ENCODE data around the gene FADS2. TPM values are rescaled to one million over a fixed set of nuclear protein-coding genes. Genes with fewer than 3 reads are reported as not detected.

The FADS2 gene
- polyA plus RNA-seq, 1 donor from 2014 or later, result 145 TPM

DNA sequence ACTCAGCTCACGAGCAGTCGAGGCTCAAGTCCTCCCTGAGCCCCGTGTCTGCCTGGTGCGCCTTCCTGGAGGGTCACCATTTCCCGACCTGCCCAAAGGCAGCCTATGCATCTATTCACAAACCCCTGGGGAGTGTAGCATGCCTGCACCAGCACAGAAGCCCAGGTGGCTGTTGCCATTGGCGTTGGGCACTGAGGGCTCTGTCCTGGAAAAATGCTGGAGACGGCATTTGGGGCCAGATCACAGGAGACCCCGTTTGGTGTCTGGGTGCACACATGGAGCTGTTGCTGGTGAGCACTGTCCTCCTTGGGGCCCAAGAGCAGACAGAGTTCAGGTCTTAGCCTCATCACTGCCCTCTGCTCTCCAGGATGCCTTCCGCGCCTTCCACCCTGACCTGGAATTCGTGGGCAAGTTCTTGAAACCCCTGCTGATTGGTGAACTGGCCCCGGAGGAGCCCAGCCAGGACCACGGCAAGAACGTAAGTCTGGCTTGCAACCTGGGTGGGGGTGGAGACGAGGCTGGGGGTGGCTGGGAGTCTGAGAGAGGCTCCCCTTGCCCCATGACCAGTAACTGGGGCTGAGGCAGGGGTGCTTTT, 9.4 kb downstream of the FADS2 start:
- peaks cover 4% of the 10 kb centered on the region for H4K20me1 ChIP-seq (ENCODE audit: insufficient read depth)
- H3K4me2 ChIP-seq (ENCODE audit: low read length), result no peak overlapping the region
- H3K79me2 ChIP-seq (replicated peaks; ENCODE audit: insufficient read depth, low read length), result peaks cover 56% of the 10 kb centered on the region
- no peak overlapping the region for H3K4me3 ChIP-seq (ENCODE audit: low read length)
- H3K9me2 ChIP-seq (ENCODE audit: insufficient read depth, low read length), result no peaks in the 10 kb centered on the region
- peaks cover 20% of the 10 kb centered on the region for H3K36me3 ChIP-seq (ENCODE audit: insufficient read depth, low read length)
- TF ChIP-seq EZH2 (IDR thresholded peaks at IDR 0.05; ENCODE audit: borderline replicate concordance, insufficient read depth, low read length, poor library complexity, severe bottlenecking), result no peak
- no peak for TF ChIP-seq SMC3 (conservative IDR thresholded peaks at IDR 0.05; ENCODE audit: poor library complexity)
- TF ChIP-seq POLR2AphosphoS5 (IDR thresholded peaks at IDR 0.05), result no peak
- no peak for TF ChIP-seq RAD21 (conservative IDR thresholded peaks at IDR 0.05)
- no peak for TF ChIP-seq EP300 (conservative IDR thresholded peaks at IDR 0.05; ENCODE audit: poor library complexity, severe bottlenecking)
- no peak for TF ChIP-seq TAF1 (IDR thresholded peaks at IDR 0.05; ENCODE audit: low read depth)
- TF ChIP-seq, protein P1, sequence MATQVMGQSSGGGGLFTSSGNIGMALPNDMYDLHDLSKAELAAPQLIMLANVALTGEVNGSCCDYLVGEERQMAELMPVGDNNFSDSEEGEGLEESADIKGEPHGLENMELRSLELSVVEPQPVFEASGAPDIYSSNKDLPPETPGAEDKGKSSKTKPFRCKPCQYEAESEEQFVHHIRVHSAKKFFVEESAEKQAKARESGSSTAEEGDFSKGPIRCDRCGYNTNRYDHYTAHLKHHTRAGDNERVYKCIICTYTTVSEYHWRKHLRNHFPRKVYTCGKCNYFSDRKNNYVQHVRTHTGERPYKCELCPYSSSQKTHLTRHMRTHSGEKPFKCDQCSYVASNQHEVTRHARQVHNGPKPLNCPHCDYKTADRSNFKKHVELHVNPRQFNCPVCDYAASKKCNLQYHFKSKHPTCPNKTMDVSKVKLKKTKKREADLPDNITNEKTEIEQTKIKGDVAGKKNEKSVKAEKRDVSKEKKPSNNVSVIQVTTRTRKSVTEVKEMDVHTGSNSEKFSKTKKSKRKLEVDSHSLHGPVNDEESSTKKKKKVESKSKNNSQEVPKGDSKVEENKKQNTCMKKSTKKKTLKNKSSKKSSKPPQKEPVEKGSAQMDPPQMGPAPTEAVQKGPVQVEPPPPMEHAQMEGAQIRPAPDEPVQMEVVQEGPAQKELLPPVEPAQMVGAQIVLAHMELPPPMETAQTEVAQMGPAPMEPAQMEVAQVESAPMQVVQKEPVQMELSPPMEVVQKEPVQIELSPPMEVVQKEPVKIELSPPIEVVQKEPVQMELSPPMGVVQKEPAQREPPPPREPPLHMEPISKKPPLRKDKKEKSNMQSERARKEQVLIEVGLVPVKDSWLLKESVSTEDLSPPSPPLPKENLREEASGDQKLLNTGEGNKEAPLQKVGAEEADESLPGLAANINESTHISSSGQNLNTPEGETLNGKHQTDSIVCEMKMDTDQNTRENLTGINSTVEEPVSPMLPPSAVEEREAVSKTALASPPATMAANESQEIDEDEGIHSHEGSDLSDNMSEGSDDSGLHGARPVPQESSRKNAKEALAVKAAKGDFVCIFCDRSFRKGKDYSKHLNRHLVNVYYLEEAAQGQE (IDR thresholded peaks at IDR 0.05; ENCODE audit: borderline replicate concordance), result no peak
- TF ChIP-seq, protein P2, sequence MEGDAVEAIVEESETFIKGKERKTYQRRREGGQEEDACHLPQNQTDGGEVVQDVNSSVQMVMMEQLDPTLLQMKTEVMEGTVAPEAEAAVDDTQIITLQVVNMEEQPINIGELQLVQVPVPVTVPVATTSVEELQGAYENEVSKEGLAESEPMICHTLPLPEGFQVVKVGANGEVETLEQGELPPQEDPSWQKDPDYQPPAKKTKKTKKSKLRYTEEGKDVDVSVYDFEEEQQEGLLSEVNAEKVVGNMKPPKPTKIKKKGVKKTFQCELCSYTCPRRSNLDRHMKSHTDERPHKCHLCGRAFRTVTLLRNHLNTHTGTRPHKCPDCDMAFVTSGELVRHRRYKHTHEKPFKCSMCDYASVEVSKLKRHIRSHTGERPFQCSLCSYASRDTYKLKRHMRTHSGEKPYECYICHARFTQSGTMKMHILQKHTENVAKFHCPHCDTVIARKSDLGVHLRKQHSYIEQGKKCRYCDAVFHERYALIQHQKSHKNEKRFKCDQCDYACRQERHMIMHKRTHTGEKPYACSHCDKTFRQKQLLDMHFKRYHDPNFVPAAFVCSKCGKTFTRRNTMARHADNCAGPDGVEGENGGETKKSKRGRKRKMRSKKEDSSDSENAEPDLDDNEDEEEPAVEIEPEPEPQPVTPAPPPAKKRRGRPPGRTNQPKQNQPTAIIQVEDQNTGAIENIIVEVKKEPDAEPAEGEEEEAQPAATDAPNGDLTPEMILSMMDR (IDR thresholded peaks at IDR 0.05; ENCODE audit: poor library complexity, severe bottlenecking), result no peak
- TF ChIP-seq MXI1 (conservative IDR thresholded peaks at IDR 0.05; ENCODE audit: poor library complexity, severe bottlenecking), result no peak
- H3K9ac ChIP-seq (ENCODE audit: low read length), result no peak overlapping the region
- H3K27me3 ChIP-seq (ENCODE audit: insufficient read depth, low read depth, low read length), result no peaks in the 10 kb centered on the region
- no peak overlapping the region for H3K27ac ChIP-seq (ENCODE audit: low read length)
- H3K9me3 ChIP-seq (ENCODE audit: low read length), result no peaks in the 10 kb centered on the region
- no peaks in the 10 kb centered on the region for H3F3A ChIP-seq (ENCODE audit: insufficient read depth, low read length, poor library complexity, severe bottlenecking)
- no peak overlapping the region for H2AFZ ChIP-seq (ENCODE audit: low read depth, low read length)

DNA sequence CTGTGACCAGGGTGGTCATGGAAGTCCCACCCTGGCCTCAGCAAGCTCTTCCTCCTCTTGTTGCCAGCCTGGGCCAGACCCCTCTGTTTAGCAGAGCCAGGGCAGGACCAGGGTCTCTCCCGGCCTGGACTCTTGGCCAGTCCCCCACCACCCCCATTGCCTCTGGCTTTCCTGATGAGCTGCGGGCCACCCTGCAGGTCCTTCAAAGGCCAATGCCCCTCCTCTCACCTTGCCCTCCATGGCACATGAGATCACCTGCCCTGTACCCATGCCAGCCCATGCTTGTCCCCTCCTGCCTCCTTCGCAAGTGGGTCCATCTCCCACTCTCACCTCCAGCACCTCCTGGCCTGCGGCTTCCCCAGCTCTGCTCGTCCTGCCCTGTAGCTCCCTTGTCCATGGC, 10.4 kb downstream of the FADS2 start:
- Histone ChIP-seq H2AFZ (ENCODE audit: low read depth, low read length) (no peak overlapping the region), H3K4me2 (ENCODE audit: low read length) (no peak overlapping the region), H3F3A (ENCODE audit: insufficient read depth, low read length, poor library complexity, severe bottlenecking) (no peaks in the 10 kb centered on the region), H3K9me3 (ENCODE audit: low read length) (no peaks in the 10 kb centered on the region), H4K20me1 (ENCODE audit: insufficient read depth) (peaks cover 4% of the 10 kb centered on the region), H3K79me2 (replicated peaks; ENCODE audit: insufficient read depth, low read length) (peaks cover 51% of the 10 kb centered on the region), H3K4me3 (ENCODE audit: low read length) (no peak overlapping the region), H3K9me2 (ENCODE audit: insufficient read depth, low read length) (no peaks in the 10 kb centered on the region), H3K27ac (ENCODE audit: low read length) (no peak overlapping the region), H3K36me3 (ENCODE audit: insufficient read depth, low read length) (peaks cover 20% of the 10 kb centered on the region), H3K27me3 (ENCODE audit: insufficient read depth, low read depth, low read length) (no peaks in the 10 kb centered on the region), H3K9ac (ENCODE audit: low read length) (no peak overlapping the region)
- TF ChIP-seq EP300 (conservative IDR thresholded peaks at IDR 0.05; ENCODE audit: poor library complexity, severe bottlenecking), result no peak
- TF ChIP-seq SMC3 (conservative IDR thresholded peaks at IDR 0.05; ENCODE audit: poor library complexity), result no peak
- TF ChIP-seq EZH2 (IDR thresholded peaks at IDR 0.05; ENCODE audit: borderline replicate concordance, insufficient read depth, low read length, poor library complexity, severe bottlenecking), result no peak
- TF ChIP-seq, protein P2 (IDR thresholded peaks at IDR 0.05; ENCODE audit: poor library complexity, severe bottlenecking), result no peak
- no peak for TF ChIP-seq MXI1 (conservative IDR thresholded peaks at IDR 0.05; ENCODE audit: poor library complexity, severe bottlenecking)
- no peak for TF ChIP-seq RAD21 (conservative IDR thresholded peaks at IDR 0.05)
- TF ChIP-seq POLR2AphosphoS5 (IDR thresholded peaks at IDR 0.05), result no peak
